GM18511 (cell line): Measurements from ENCODE around the gene STN1.

ENCODE experiments used
- ATAC-seq: cut with Tn5 transposase; IDR thresholded peaks from one replicate; pipeline ENCODE4 v1.9.1; 2021; ENCODE audit warnings: mild to moderate bottlenecking, moderate library complexity; ENCODE audit not compliant: unreplicated experiment

Gene STN1, protein sequence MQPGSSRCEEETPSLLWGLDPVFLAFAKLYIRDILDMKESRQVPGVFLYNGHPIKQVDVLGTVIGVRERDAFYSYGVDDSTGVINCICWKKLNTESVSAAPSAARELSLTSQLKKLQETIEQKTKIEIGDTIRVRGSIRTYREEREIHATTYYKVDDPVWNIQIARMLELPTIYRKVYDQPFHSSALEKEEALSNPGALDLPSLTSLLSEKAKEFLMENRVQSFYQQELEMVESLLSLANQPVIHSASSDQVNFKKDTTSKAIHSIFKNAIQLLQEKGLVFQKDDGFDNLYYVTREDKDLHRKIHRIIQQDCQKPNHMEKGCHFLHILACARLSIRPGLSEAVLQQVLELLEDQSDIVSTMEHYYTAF

GRCh38 chr10:103918053-103918846 is at the start of gene STN1:
STN1 (minus strand) TSS chr10:103918184; CDS start chr10:103917594, 590 bp downstream.
- ATAC-seq = peak; percentile 93

DNA sequence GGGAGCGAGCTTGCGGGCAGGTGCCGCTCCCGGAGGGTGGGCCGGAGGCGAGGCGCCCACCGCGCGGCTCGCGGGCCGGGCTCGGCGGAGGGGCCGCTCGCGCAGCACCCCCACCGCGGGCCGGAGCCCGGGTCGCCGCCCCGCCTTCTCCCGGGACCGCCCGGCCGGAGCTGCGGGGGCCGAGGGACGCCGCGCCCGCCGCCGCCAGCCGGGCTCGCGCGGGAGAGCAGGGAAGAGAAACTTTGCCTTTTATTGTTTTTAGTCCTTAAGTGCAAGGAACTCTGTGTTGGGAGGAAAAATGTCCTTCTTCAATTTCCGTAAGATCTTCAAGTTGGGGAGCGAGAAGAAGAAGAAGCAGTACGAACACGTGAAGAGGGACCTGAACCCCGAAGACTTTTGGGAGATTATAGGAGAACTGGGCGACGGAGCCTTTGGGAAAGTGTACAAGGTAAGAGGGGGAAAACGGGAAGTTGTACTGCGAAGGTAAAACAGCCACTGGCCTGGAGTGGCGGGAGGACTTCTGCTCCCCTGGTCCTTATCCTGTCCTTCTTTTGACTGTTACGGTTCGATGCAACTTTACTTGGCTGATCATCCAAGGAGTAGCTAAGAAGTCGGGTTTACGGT is 49.6 kb upstream of the STN1 start:
- ATAC-seq = peak; percentile 49

GRCh38 chr10:103966671-103967447 is 48.9 kb upstream of the STN1 start, which contains the start of gene SLK:
SLK (plus strand) TSS chr10:103967140; CDS start chr10:103967746, 606 bp downstream.
- peak; percentile 75 for ATAC-seq

GRCh38 chr10:103960103-103960502 is 42.1 kb upstream of the STN1 start:
- no peak for ATAC-seq

GRCh38 chr10:103958996-103959395 is 41.0 kb upstream of the STN1 start:
- ATAC-seq = no peak

GRCh38 chr10:103954543-103954942 is 36.6 kb upstream of the STN1 start:
- no peak for ATAC-seq

- ATAC-seq = no peak
Measured at GRCh38 chr10:103951942-103952341, 34.0 kb upstream of the STN1 start.

DNA sequence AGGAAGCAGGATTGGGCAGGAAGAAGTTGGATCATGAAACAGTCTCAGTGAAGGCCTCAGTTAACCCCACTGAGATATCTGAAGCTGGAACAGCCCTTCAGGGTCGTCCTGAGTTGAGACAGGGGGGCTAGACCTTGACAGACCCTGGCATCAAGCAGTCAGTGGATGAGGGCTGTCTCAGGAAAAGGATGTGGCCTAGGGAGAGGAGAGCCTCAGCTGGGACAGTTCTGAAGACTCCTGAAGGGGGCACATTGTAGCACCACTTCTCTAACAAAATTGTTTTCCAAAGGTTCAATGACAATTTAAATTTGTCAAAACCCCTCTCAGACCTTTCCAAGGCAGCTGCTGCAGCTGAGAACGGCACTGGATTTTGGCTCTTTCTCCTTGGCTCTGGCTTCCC is 33.2 kb upstream of the STN1 start:
- no peak for ATAC-seq

DNA sequence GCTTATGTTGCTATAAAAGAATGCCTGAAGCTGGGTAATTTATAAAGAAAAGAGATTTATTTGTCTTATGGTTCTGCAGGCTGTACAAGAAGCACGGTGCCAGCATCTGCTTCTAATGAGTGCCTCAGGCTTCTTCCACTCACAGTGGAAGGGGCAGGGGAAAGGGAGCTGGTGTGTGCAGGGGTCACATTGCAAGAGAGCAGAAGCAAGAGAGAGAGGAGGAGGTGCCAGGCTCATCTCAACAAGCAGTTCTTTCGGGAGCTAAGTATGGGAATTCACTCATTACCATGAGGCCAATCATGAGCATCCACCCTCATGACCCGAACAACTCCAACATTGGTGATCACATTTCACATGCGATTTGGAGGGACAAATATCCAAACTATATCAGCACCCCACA is 31.7 kb upstream of the STN1 start:
- no peak for ATAC-seq

GRCh38 chr10:103947799-103948516 is 30.0 kb upstream of the STN1 start:
- ATAC-seq = no peak

DNA sequence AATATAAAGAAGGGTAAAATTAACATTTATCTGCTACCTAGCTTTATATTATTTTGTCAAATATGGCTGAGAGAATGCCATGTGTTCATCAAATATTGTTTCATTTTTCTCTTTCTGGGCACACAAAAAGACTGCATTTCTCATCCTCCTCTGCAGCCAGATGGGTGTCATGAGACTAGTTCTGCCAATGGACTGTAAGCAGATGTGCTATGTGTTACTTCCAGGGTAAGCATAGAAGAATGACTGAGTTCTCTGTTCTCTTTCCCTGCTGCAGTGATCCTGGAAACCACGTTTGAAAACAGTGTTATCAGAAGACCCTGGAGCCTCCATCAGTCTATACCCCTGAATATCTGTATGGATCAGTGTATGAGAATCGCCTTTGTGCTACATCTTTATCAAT is 24.9 kb upstream of the STN1 start:
- no peak for ATAC-seq

DNA sequence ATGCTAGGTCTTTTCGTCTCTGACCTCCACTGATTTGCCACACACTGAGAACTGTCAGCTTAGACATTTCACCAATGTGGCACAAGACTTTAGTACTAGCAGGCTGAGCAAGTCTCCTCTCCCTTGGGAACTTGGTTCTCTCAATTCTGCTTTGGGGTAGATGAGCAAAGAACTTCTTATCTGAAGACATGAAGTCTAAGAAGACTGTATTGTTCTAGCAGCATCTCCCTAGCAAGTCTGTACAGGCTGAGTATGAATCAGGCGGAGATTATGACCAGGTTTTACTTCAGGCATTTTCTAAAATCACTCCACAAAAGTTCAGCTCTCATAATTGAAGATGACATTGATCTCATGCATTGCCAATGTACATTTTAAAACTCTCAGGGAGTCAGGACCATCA is 23.8 kb upstream of the STN1 start:
- no peak for ATAC-seq

DNA sequence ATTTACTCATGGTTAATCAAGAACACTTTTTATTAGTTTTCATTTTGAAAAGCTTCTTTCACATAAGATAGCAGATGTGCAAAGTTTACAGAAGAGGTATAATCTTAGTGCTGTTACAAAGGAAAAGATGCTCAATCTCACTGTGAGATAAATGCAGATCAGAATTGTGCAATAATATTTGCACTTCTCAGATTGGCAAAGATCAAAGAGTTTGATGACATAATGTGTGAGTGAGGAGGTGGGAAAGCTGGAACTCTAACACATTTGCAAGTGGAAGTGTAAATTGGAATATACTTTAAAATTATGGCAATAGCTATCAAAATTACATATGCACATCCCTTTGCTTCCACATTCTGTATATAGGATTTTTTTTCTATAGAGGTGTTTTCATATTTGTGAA is 21.5 kb upstream of the STN1 start:
- no peak for ATAC-seq

GRCh38 chr10:103936022-103936421 is 18.0 kb upstream of the STN1 start:
- ATAC-seq = no peak

DNA sequence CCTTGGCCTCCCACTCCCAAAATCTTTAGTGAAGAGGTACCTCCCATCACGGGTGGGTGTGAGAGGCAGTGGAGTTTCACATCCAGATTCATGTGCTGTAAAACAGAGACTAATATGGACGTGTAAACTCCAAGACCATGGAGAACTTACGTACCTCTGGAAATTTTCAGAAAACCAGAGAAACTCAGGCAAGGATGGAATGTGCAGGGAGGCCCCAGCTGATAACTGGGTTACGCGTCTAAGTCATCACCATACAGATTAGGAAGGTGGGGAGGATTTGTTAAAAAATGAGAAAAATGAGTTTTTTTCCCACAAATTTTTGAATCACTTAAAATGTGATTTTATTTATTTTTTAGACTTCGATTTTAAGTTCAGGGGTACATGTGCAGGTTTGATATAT is 16.3 kb upstream of the STN1 start:
- no peak for ATAC-seq

DNA sequence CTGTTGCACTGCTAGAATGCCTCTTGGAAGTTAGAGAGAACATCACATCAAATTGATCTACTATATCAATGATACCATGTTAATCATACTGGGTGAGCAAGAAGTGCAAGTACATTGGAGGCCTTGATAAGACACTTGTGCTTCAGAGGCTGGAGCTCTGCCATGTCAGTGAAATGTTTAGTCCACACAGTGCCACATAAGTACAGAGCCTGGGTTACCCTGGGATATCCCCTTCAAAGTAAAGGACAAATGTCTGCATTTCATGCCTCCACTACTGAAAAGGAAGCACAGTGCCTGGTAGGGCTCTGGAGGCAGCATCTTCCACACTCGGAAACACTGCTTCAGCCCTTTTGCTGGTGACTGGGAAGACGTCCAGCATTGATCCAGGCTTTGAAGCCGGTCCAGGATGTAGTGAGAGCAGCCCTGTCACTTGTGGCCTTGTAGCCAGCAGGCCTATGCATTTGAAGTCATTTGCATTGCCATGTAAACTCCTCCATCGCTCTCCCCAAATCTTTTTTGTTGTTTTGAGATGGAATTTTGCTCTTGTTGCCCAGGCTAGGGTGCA is 15.7 kb upstream of the STN1 start:
- no peak for ATAC-seq

DNA sequence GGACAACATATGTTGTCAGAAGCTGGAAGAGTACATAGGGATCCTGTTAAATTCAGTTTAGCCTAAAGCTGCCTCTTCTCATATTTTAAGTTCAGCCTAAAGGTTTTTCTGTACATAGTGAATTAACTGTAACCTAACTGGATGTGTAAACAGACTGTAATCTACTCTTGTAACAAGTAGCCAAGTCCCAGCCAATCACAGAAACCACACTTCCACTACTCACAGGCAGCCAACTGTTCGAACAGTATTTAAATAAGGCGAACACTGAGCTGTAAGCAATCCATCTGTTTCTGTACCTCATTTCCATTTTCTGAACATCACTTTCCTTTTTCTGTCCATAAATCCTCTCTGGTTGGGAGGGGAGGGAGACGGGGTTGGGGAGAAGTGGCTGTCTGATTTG is 15.0 kb upstream of the STN1 start:
- no peak for ATAC-seq

- ATAC-seq = no peak
Measured at GRCh38 chr10:103932271-103932670, 14.3 kb upstream of the STN1 start.

DNA sequence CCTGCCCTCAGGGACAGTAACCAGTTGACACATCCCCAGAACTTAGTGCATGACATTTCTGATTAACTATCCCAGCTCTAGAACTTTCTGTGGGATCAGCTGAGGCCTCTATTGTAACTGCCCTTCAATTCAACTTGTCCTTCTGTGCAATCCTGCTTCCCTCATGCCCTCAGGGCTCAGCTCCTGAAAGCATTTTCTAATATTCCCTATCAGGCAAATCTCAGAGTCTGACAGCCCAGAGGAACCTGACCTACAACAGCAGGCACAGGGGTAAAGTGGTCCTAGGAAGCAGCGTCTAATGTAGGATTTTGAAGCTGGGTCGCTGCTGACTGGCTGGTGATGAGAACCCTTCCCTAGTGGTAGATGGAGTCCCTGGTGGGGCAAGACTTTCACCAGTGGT is 13.6 kb upstream of the STN1 start:
- no peak for ATAC-seq

- ATAC-seq = no peak
Measured at GRCh38 chr10:103930881-103931280, 12.9 kb upstream of the STN1 start.
